ENCODE results near the gene SNX6. TPM values are rescaled to one million over a fixed set of nuclear protein-coding genes. Genes with fewer than 3 reads are reported as not detected.
A peak's percentile ranks its signal among the peaks of the same experiment; 100 is the strongest.
"Not testable (repeated sequence)": the region's sequence is repeated elsewhere in the genome, so short reads cannot be mapped to it uniquely, and the experiment has no call there.

SNX6 gene
- total RNA-seq, 1 experiment from 2014 or later = 69.3 TPM

DNA sequence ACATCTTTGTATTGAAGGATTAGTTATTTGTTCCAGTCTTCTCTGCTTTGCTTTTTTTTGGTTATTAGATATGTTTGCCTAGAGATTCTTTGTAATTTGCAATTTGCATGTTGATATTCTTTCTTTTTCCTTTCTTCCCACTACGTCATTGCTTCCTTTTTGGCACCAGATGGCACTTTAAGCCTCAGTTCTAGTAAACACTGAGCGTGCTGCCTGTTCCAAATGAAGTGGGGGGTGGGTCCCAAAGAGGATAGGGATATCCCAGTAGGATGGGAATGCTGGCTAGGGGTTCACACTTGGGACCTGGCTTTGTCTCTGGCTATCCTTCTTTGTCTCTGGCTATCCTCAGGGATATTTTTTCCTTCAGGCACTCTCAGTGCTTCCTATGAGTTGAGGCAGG lies 107.5 kb downstream of the SNX6 start:
- H3K18ac ChIP-seq (ENCODE audit: insufficient read length, low read depth, low read length) = no peak overlapping the region

DNA sequence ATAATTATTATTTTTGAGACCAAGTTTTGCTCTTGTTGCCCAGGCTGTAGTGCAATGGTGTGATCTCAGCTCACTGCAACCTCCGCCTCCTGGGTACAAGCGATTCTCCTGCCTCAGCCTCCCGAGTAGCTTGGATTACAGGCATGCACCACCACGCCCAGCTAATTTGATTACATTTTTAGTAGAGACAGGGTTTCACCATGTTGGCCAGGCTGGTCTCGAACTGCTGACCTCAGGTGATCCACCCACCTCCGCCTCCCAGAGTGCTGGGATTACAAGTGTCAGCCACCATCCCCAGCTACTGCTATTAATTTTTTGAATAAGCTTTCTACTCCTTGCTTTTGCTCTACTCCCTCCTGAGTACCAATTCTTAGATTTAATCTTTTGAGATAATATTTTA lies 108.9 kb downstream of the SNX6 start:
- H3K79me1 ChIP-seq (ENCODE audit: insufficient read depth, low read depth, low read length, poor library complexity, severe bottlenecking); H2AFZ ChIP-seq (ENCODE audit: low read length); H3K14ac ChIP-seq (ENCODE audit: insufficient read depth, low read length); H3K23me2 ChIP-seq (ENCODE audit: insufficient read length, low read depth, low read length, poor library complexity, severe bottlenecking); H4K91ac ChIP-seq (ENCODE audit: insufficient read length, low read depth, low read length); H3T11ph ChIP-seq (ENCODE audit: low read length); H3K18ac ChIP-seq (ENCODE audit: insufficient read length, low read depth, low read length); H3K4ac ChIP-seq (ENCODE audit: low read depth, low read length); H4K5ac ChIP-seq (ENCODE audit: insufficient read length, low read depth, low read length); H3K27ac ChIP-seq (ENCODE audit: insufficient read length, low read depth, low read length); H3K27ac Mint-ChIP-seq; H4K20me1 ChIP-seq (ENCODE audit: control insufficient read depth, insufficient read depth, insufficient read length); H2AK5ac ChIP-seq (ENCODE audit: insufficient read length, low read length); H3K4me3 Mint-ChIP-seq; H2BK5ac ChIP-seq (ENCODE audit: insufficient read length, low read length); H3K9me3 ChIP-seq (ENCODE audit: control insufficient read depth, low read depth, low read length); H3K56ac ChIP-seq (ENCODE audit: insufficient read length, low read depth, low read length); DNase-seq; H3K23ac ChIP-seq (ENCODE audit: insufficient read length, low read depth, low read length); H4K8ac ChIP-seq (replicated peaks; ENCODE audit: insufficient read length, low read depth, low read length); H3K79me2 ChIP-seq (ENCODE audit: insufficient read depth, low read length); H3K4me1 ChIP-seq (ENCODE audit: insufficient read depth, low read length); H2BK15ac ChIP-seq (ENCODE audit: low read depth, low read length); H3K4me2 ChIP-seq (ENCODE audit: insufficient read depth, insufficient read length, low read length); H2BK120ac ChIP-seq (ENCODE audit: low read depth, low read length, poor library complexity, severe bottlenecking); H2BK20ac ChIP-seq (ENCODE audit: low read depth, low read length, poor library complexity, severe bottlenecking); H3K4me1 Mint-ChIP-seq; H3K27me3 Mint-ChIP-seq (ENCODE audit: low read depth); H3K9me3 Mint-ChIP-seq; H3K9ac ChIP-seq (ENCODE audit: extremely low read depth, insufficient read length, low read length); H2BK12ac ChIP-seq (ENCODE audit: insufficient read length, low read depth, low read length); H3K27me3 ChIP-seq (ENCODE audit: insufficient read depth, low read length): not testable (repeated sequence)
- whole genome bisulfite sequencing (ENCODE audit: extremely low coverage, insufficient read length, low lambda C conversion rate) = no CpG with 5 or more reads among the region's 6 CpGs
- H3K36me3 Mint-ChIP-seq (ENCODE audit: insufficient read depth in 1 of 3, low read depth in 3 of 3) = peaks cover 26 to 72% (median 71%) of the 10 kb centered on the region in 3 experiments; a peak in 6 of 7 replicates

More for the DNA sequence above, 107.5 kb downstream of the SNX6 start:
- H4K8ac ChIP-seq (replicated peaks; ENCODE audit: insufficient read length, low read depth, low read length) = no peak overlapping the region
- H3K4me2 ChIP-seq (ENCODE audit: insufficient read depth, insufficient read length, low read length) = no peak overlapping the region
- no peak overlapping the region for H3K4ac ChIP-seq (ENCODE audit: low read depth, low read length)
- H2BK15ac ChIP-seq (ENCODE audit: low read depth, low read length) = no peak overlapping the region
- H3K27ac Mint-ChIP-seq = peak overlapping the region in 1 of 3 experiments; percentile 14; a peak in 1 of 7 replicates
- H3K14ac ChIP-seq (ENCODE audit: insufficient read depth, low read length) = no peak overlapping the region
- no peak overlapping the region for H2BK5ac ChIP-seq (ENCODE audit: insufficient read length, low read length)
- no peak overlapping the region for H3K56ac ChIP-seq (ENCODE audit: insufficient read length, low read depth, low read length)
- no peaks in the 10 kb centered on the region for H3K4me1 Mint-ChIP-seq
- no peaks in the 10 kb centered on the region for H3K4me1 ChIP-seq (ENCODE audit: insufficient read depth, low read length)
- H3K4me3 Mint-ChIP-seq = no peak overlapping the region
- no peaks in the 10 kb centered on the region for H3K79me1 ChIP-seq (ENCODE audit: insufficient read depth, low read depth, low read length, poor library complexity, severe bottlenecking)
- no peaks in the 10 kb centered on the region for H3K23me2 ChIP-seq (ENCODE audit: insufficient read length, low read depth, low read length, poor library complexity, severe bottlenecking)
- H3T11ph ChIP-seq (ENCODE audit: low read length) = no peak overlapping the region
- no peak overlapping the region for H2AK5ac ChIP-seq (ENCODE audit: insufficient read length, low read length)
- H2AFZ ChIP-seq (ENCODE audit: low read length) = no peak overlapping the region
- no peak overlapping the region for H3K9ac ChIP-seq (ENCODE audit: extremely low read depth, insufficient read length, low read length)
- H4K20me1 ChIP-seq (ENCODE audit: control insufficient read depth, insufficient read depth, insufficient read length) = no peaks in the 10 kb centered on the region
- no peaks in the 10 kb centered on the region for H3K79me2 ChIP-seq (ENCODE audit: insufficient read depth, low read length)
- no peak overlapping the region for H3K27ac ChIP-seq (ENCODE audit: insufficient read length, low read depth, low read length)
- no peak overlapping the region for H4K5ac ChIP-seq (ENCODE audit: insufficient read length, low read depth, low read length)
- no peaks in the 10 kb centered on the region for H3K9me3 ChIP-seq (ENCODE audit: control insufficient read depth, low read depth, low read length)
- DNase-seq = no peak
- no peaks in the 10 kb centered on the region for H3K27me3 ChIP-seq (ENCODE audit: insufficient read depth, low read length)
- H3K23ac ChIP-seq (ENCODE audit: insufficient read length, low read depth, low read length) = no peak overlapping the region
- TF ChIP-seq, protein P1, sequence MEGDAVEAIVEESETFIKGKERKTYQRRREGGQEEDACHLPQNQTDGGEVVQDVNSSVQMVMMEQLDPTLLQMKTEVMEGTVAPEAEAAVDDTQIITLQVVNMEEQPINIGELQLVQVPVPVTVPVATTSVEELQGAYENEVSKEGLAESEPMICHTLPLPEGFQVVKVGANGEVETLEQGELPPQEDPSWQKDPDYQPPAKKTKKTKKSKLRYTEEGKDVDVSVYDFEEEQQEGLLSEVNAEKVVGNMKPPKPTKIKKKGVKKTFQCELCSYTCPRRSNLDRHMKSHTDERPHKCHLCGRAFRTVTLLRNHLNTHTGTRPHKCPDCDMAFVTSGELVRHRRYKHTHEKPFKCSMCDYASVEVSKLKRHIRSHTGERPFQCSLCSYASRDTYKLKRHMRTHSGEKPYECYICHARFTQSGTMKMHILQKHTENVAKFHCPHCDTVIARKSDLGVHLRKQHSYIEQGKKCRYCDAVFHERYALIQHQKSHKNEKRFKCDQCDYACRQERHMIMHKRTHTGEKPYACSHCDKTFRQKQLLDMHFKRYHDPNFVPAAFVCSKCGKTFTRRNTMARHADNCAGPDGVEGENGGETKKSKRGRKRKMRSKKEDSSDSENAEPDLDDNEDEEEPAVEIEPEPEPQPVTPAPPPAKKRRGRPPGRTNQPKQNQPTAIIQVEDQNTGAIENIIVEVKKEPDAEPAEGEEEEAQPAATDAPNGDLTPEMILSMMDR (conservative IDR thresholded peaks at IDR 0.05) = no peak
- H3K9me3 Mint-ChIP-seq = no peaks in the 10 kb centered on the region
- H2BK120ac ChIP-seq (ENCODE audit: low read depth, low read length, poor library complexity, severe bottlenecking) = no peak overlapping the region
- H2BK20ac ChIP-seq (ENCODE audit: low read depth, low read length, poor library complexity, severe bottlenecking) = no peak overlapping the region
- no peaks in the 10 kb centered on the region for H3K27me3 Mint-ChIP-seq (ENCODE audit: low read depth)
- WGBS (ENCODE audit: extremely low coverage, insufficient read length, low lambda C conversion rate) = no CpG with 5 or more reads among the region's 2 CpGs
- no peak overlapping the region for H4K91ac ChIP-seq (ENCODE audit: insufficient read length, low read depth, low read length)
- no peak overlapping the region for H2BK12ac ChIP-seq (ENCODE audit: insufficient read length, low read depth, low read length)
- H3K36me3 Mint-ChIP-seq (ENCODE audit: insufficient read depth in 1 of 3, low read depth in 3 of 3) = peaks cover 27 to 74% (median 70%) of the 10 kb centered on the region in 3 experiments; a peak in 6 of 7 replicates

All from H9 (cell line).